Omental fat pad (tissue), 4 donors: ENCODE data around the gene TMEM273. TPM values are rescaled to one million over a fixed set of nuclear protein-coding genes. Genes with fewer than 3 reads are reported as not detected.

Experiments
- ATAC-seq: fragments of 150-250 bp; one replicate; pipeline ENCODE4 v1.9.1; 2016; ENCODE audit warnings: mild to moderate bottlenecking, moderate library complexity; ENCODE audit not compliant: low FRiP score
- DNase-seq: peaks from one replicate; pipeline ENCODE4 v3.0.0-alpha.2; 2019; ENCODE audit warnings: low spot score
- total RNA-seq, 4 donors: library from RNA; depleted of rRNA; stranded (reverse); fragments of >200 nt; gene quantifications; one replicate each; pipeline ENCODE4 v1.1.0, GENCODE V29; 2016
- TF ChIP-seq, protein P1 (sequence below), 3 donors: fragments of 450-650 bp; IDR thresholded peaks; one replicate each; pipeline ENCODE4 v1.5.1; 2016 to 2017; ENCODE audit warnings: antibody characterized with exemption in 3 of 3, mild to moderate bottlenecking in 3 of 3, moderate library complexity in 2 of 3

Gene TMEM273
- total RNA-seq, 4 donors from 2014 or later, result 12.2 to 74.4 (median 34.1) TPM

DNA sequence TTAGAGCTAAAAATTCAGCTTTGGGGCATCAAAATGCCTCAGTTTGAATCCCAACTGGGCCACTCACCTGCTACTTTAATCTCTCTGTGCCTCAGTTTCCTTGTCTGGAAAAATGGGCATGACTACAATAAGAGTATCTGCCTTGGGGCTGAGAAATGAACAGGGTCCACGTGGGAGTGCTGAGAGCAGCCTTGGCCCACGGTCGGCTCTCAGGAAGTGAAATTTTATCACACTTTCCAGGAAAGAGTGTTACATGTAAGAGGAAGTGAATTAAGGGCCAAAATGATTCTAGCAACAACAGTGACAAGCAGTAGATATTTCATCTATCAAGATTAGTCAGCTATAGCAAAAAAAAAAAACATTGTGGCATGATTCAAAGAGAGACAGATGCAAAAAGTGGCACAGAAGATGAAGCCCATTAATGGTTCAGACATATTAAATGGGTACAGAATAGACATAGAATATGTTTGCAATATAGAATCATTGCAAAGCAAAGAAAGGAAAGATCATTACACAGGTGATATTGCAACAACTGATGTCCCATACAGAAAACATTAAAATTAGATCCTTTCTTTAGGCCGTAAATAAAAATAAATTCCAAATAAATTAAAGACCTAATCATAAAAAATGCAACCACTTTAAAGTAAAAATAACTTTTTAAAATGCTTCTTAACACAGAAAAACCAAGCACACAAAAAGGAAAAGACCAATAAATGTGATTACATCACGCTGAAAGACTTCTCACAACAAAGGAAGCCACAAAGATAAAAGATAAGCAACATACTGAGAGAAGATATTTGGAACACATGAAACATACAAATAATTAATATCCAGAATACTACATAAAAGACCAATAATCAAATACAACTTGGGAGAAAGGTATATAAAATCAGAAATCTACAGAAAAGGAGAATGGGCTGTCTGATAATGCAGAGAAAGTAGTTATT lies 4.3 kb downstream of the TMEM273 start:
- TF ChIP-seq, protein P1, sequence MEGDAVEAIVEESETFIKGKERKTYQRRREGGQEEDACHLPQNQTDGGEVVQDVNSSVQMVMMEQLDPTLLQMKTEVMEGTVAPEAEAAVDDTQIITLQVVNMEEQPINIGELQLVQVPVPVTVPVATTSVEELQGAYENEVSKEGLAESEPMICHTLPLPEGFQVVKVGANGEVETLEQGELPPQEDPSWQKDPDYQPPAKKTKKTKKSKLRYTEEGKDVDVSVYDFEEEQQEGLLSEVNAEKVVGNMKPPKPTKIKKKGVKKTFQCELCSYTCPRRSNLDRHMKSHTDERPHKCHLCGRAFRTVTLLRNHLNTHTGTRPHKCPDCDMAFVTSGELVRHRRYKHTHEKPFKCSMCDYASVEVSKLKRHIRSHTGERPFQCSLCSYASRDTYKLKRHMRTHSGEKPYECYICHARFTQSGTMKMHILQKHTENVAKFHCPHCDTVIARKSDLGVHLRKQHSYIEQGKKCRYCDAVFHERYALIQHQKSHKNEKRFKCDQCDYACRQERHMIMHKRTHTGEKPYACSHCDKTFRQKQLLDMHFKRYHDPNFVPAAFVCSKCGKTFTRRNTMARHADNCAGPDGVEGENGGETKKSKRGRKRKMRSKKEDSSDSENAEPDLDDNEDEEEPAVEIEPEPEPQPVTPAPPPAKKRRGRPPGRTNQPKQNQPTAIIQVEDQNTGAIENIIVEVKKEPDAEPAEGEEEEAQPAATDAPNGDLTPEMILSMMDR (IDR thresholded peaks at IDR 0.05), result no peak
- no peak for ATAC-seq
- DNase-seq, result no peak

GRCh38 chr10:49182776-49183175 lies 5.4 kb downstream of the TMEM273 start:
- ATAC-seq (no peak), DNase-seq (no peak)
- TF ChIP-seq, protein P1 (IDR thresholded peaks at IDR 0.05), result no peak

DNA sequence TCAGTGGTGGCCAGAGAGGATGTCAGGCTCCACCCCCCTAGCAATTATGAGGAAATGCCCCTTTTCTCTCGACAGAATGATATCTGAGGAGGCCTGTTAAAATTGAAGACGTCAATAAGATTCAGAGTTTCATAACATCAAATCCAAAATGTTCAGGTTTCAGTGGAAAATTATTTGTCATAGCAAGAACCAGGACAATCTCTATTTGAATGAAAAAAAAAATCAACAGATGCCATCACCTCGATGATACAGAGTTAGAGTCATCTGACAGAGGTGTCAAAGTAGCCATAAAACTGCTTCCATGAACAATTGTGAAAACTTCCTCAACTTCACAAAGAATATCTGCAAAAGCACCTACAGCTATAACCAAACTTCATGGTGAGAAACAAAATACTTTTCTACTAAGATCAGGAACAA lies 7.7 kb downstream of the TMEM273 start:
- TF ChIP-seq, protein P1 (IDR thresholded peaks at IDR 0.05), result no peak
- ATAC-seq, result no peak
- DNase-seq, result no peak

DNA sequence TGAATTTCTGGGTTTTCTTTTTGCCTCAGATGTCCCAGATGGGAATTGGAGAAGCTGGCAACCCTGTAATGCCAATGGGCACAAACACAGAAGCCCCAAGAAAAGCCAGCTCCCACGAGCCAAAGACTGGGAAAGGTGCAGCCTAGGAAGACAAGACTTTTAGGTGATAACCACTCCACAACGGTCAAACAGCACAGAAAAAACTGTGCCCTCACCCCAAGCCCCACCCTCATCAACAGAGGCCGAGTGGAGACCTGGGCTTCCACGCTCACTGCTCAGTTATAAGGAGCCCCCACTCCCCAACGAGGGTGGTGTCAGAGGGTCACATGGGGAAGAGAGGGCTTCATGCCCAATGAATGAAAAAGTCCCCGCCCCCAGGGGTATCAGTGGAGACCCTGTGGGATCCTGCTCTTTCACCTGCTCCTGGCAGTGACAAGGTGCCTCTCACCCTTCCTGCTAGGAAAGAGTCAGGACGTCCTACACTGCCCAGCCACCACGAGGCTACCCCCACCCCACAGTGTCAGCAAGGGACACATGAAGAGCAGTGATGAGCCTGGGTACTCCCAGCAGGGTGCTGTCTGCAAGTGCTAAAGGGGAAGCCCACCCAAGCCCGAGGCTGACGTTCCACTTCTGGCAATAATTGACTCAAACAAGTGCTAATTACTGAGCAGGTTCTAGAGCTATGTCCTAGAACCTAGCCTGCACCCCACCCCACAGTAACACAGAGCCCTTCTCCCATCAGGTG lies 8.3 kb downstream of the TMEM273 start:
- TF ChIP-seq, protein P1 (IDR thresholded peaks at IDR 0.05), result no peak
- DNase-seq, result no peak
- no peak for ATAC-seq

DNA sequence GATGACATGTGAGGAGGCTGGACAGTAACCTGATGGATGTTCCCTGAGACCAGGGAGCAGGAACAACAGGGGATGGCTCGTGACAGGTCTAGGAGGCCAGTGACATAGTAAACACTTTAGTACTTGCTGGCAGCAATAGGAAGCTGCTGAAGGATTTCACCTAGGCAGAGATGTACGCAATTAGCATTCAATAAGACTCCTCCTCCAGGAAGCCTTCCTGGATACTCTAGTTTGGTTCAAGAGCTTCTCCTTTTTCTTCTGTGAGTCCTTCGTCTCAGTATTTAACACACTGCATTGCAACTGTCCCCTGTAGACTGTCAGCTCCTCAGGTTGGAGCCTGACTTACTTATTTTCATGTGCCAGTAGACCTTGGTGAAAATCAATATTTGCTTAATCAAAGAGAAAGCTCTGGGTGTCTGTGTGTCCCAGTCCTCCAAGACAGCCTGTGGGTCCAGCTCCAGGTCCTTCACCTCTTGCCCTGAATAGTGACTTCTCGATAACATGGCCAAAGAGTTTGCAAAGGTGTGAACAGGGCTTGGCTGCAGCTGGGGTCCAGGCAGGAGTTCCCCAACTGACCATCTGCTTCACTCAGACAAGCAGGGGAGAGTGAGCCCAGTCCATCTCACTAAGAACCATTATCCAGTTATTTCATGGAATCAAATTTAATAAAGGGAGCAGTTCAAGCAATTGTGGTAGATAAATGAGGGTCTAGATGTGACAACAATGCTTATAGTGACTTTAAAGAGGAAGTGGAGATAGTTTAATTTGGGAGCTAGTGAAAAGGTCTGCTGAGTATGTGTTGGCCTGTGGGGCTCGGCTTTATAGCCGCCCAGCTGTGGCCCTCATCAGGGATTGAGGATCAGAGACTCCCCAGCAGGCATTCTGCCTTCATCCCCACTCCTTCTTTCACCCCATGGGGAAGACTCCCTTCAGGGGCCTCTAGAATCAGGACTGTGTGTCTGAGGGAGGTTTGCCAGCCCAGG lies 9.4 kb downstream of the TMEM273 start:
- ATAC-seq, result no peak
- TF ChIP-seq, protein P1 (IDR thresholded peaks at IDR 0.05), result no peak
- no peak for DNase-seq
